GM19438 (cell line): ENCODE measurements around the gene MFSD11.
"Not testable (repeated sequence)": the region's sequence is repeated elsewhere in the genome, so short reads cannot be mapped to it uniquely, and the experiment has no call there.

ENCODE experiments used
- ATAC-seq: cut with Tn5 transposase; IDR thresholded peaks from one replicate; pipeline ENCODE4 v1.9.1; 2021; ENCODE audit warnings: low read depth; ENCODE audit not compliant: unreplicated experiment

MFSD11 gene

DNA sequence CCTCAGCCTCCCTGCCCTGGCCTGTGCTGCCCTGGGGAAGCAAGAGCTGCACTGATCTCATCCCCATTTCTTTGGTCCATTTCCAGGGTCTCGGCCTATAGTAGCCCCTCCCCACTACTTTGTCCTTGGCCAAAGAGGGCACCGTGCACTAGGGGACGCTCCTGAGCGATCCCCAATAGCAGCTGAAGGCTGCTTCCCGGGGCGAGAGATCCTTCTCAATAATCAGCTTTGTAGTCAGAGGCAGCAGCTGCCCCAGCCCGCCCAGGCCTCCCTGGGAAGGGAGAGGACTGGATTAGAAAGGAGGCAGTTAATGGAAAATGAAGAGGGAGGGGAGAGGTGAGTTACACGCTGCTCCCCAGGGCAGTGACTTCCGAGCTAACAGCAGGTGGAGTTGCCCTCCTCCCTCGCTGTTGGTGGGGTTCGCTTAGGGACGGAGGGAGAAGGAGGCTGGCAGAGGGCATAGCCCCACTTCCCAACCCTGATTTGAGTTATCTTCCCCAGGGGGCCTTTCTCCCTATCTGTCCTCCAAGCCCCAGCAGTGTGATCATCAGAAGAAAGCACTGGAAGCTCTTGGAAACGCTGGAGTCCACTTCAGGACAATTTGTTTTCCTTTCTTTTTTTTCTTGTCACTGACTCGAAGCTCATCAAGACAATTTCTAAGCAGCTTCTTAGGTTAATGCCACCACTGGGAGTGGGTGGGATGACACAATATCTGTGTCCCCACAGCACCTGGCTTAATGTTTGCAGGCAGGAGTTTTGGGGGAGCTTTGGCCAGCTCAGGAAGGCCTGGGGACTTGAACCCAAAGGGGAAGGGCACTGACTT is 29.7 kb upstream of the MFSD11 start:
- no peak for ATAC-seq

DNA sequence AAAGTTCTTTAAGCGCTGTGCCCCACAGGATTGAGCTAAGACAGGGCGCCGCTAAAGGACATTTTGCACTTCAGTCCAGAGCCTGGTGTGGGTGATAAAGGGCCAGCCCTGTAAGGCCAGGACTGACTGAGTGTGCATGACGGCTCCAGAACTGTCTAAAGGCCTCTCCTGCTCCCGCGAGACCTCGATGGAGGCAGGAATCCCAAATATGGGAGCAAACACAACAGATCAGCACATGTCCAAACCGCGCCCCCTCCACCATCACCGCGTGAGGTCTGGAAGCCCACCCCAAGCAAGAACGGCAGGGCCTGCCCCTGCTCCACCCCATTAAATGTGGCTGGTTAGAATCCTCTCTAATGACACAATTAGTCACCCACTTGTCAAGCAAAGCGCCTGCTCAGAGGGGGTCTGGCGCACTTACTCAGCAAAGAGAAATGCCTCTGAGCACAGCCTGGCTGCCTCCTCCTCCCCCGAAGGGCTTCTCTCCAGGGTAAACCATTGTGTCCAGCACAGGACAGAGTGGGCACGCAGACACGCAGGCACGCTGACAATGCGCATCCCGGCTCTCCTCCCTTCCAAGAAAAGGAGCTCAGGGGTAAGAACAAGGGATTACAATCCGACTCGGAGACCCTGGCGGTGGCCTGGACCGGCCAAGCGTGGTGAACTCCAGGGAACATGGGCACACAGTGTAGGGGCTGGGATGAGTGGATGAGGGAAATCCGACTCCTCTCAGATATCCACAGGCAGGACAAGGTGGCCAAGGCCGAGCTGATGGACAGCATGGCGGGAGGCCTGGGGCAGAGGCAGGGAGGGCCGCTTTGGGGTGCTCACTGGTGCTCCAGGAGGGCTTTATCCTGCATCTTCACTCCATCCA is 28.6 kb upstream of the MFSD11 start:
- ATAC-seq: no peak

DNA sequence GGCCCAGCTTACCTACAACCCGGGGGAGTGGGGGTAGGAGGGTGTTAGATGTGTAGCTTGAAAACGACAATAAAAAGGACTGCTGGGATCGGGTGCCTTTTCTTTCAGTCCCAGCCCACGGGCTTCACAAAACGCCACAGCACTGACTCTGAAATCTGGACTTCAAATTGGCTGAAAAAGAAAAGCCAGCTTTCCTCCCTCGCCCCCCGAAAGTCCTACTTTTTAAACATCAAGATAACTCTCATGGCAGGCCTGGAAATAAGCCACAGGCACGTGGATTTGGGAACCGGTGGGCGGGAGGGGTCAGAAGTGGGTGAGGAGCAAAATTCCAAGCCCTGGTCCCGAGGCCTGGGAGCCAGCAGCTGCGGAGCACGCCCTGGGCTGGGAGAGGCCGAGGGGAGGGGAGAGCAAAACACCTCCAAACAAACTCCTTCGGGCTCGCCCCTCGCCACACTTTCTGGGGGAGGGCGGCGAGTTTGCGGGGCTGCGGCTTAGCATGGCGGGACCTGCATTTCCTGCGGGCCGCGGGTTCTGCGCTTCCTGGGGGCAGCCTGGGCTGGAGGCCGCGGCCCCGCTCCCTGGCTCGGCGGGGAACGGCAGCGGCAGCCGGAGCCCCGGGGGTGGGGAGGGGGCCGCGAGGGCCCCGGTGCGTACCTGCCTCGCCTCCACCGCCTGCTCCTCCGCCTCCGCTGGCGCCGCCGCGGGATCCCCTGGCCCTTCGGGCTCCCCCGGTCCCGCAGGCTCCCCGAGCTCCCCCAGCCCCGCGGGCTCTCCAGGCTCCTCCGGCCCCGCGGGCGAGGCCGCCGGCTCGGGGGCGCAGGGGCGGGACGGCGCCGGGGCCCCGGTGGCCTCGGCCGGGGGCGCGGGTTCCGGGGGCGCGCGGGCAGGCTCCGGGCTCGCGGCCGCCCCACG is 27.7 kb upstream of the MFSD11 start:
- ATAC-seq: not testable (repeated sequence)

DNA sequence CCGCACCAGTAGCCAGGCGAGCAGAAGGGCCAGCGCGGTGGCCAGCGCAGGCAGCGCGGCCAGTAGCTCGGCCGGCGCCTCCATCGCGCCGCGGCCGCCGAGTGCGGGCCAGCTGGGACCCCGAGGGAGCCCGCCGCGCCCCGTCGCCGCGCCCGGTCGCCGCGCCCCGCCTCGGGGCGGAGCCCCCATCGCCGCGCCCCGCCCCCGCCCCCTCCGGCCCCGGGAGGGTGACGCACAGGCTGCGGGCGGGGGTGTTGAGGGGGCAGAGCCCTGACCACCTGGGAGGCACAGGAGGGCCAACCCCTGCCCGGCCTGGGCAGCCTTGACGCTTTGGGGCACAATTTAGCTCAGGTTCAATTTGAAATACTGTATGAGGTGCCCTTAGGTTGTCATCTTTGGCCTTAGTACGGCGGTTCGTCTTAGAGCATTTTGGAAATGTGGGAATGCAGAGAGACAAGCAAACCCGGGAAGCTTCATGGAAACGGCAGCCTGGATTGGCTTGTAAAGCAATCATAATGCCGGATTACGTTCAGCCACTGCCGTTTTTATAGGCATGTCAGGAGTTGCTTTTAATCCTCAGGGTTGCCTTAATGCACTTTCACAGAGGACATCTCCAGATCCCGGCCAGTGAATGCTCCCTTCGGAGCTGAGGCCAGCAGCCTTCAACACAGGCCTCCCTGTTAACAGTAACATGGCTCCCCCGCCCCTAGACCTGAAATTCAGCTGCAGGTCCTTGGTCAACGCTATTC is 26.9 kb upstream of the MFSD11 start, which contains the start of gene MXRA7:
TSS of gene MXRA7 (minus strand) at position 103 of the 749 bp plus-strand sequence. CDS start at position 84, 19 bp downstream.
- ATAC-seq: no peak

DNA sequence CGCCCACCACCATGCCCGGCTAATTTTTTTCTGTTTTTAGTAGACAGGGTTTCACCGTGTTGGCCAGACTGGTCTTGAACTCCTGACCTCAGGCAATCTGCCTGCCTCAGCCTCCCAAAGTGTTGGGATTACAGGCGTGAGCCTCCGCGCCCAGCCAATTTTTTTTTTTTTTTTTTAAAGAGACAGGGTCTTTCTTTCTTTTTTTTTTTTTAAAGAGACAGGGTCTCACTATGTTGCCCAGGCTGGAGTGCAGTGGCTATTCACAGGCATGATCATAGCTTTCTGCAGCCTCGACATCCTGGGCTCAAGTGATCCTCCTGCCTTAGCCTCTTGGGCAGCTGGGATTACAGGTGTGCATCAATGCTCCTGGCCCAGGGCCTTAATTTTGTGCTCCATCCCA is 25.6 kb upstream of the MFSD11 start:
- ATAC-seq: not testable (repeated sequence)

DNA sequence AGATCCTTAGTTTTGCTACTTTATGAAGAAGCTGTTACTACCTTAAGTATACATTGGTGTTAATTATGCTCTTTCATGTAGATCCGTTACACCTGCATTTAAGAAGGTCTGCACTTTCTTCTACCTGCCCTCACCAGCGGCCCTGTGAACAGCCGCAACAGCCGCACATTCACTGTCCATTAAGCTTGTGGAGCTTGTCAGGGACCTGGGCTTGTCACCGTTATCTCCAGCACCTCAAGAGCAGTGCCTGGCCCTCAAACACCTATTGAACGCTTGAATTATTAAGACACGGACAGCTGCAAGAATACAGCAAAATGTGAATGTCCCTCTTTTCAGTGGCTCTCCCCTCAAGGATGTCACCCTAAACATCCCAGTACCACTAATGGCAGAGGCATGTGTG is 24.2 kb upstream of the MFSD11 start:
- ATAC-seq: no peak

DNA sequence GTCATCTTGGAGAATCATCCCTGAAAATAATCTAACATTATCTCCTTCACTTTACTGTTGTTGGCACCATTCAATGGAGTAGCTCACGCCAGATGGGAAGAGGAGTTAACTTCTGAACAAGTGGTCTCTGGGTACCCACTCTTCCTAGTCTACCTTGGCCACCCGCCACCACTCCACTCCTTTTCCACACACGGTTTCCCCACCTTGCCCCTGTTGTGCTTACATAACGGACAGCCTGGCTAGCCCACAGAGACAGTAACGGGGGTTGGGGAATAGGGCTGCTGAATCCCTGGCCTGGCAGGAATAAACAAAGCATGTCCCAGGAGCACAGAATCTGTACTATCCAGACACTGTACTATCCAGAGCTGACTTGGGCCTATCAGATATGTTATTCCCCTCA is 23.6 kb upstream of the MFSD11 start:
- ATAC-seq: no peak

DNA sequence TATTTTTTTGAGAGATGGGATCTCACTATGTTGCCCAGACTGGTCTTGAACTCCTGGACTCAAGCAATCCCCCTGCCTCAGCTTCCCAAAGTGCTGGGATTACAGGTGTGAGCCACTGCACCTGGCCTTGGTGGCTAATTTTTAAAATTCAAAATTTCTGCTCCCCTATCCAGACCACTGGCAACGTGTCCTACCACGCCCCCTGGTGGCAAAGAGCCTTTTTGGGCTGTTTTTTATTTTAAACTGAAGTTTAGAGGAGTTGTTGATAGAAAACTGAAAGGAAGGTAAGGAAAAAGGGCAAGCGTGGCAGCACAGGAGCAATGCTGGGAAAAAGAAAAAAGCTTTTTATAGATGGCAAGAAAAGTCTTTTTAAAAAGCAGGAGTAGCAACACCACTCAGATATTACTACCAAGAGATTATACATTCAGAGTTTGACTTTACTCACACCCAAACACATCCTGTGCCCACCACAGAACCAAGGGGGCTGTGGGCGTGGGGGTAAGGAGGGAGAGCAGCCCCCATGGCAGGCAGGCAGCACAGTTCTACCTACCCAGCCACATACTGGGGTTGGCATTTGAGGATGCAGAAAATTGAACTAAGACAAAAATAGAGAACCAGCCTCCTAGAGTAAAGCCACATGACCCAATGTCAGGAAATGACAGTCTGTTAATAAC is 23.0 kb upstream of the MFSD11 start:
- no peak for ATAC-seq

DNA sequence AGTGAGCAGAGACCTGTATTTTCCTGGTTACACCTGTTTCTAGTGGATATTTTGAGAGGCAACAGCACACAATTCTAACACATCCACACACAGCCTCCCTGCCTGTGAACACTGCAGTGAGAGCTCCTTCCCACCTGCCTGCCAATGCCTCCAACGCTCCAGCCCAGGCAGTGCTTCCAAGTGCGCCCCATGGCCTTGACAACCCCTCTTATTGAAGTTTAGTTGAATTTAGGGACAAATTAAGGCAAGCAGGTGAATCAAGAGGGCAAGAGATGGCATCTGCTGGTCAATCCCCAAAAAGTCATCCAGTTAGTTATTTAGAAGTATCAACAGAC is 22.5 kb upstream of the MFSD11 start:
- ATAC-seq: no peak

DNA sequence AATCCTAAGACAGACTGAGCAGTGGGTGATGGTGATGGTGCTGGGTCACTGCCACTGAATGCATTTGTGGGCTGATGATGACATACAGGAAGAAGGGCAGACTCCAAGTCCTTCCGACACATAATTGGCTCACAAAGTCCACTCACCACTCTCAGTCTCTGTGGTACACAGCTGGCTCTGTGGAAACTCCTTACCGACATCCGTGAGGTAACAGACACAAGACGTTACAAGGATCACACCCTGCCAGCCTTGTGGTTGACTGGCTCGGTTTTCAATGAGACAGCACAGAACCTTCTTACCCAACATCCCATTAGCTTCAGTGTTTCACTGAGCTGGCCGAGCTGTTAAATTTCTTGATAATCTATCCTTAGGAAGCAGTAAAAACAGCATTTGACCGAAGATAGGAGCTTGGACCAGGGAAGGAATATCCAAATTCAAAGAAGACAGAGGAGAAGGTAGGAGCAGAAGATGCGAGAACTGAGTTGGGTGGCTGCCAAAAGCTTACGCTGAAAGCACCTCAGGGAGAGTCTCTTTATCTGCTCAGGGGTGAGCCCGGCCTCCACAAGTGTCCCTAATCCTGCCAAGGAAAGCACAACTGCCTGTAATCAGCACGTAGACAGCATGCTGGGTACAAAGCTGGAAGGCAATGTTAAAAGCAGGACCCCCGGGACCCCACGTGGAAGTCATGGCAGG is 21.6 kb upstream of the MFSD11 start:
- no peak for ATAC-seq

DNA sequence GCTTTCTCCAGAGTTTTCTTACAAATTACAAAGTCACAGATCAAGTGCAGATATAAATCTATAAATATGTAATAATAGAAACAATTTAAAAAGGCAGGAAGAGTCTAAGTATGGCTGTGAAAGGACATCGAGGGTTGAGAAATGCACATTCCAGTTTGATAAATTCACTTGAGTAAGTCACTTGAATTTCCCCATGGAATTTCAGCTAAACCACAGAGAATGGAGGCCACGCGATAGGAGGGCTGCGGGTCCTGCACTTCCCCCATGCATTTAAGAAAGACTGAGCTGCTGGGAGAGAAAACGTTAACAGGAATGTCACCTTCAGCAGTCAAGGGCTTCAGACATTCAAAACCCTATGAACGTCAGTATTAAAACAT is 21.1 kb upstream of the MFSD11 start:
- no peak for ATAC-seq

DNA sequence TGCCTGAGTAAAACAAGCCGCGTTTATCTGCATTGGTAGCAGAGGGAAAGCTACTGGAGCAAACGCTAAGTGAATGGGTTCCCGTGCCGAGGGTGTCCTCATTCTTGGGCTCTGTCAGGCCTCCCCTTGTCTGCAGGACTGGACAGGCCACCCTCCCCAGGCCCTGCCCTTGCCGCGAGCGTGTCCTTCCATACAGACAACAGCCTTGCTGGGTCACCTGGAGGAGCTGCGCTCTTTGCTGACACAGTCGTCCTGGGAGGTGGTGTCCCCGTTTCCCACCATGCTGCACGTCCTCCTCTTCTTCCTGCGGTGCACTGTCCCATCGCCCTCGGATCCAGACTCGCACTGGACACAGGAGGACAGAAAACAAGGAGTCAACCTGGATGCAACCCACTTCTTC is 19.4 kb upstream of the MFSD11 start:
- no peak for ATAC-seq

DNA sequence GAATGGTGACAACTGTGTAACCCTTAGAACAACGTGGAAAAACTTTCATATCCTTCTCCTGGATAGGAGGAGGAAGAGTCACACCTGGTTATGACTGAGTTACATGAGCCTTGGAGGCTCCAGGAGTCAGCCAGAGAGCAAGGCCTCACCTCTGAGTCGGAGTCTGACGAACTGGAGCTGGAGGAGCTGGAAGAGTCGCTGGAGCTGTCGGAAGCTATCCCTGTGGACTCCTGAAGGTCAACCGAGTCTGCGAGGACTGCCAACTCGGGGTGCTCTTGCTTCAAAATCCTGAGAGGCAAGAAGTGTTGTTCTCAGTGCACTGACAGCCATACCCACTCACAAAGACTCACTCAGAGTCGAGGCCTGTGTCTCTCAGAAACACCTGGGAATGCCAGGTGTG is 17.7 kb upstream of the MFSD11 start:
- ATAC-seq: no peak

DNA sequence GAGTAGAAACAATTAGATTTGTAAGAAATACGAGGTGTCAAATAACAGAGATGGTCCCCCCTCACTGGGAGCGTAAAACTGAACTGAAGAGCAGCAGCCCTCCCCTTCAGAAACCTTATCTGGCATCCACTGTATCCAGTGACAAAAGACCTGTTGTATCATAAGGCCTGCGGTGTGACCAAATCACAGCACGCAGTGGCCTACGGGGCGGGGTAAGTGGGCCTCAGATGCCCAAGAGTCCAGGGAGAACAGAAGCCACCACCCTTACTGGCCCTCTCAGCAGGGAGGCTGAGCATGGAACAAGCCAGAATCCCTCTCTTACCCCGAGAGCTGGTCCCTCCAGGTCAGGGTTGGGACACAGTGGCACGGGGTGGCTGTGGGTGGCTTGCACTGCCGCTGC is 17.0 kb upstream of the MFSD11 start:
- ATAC-seq: no peak

DNA sequence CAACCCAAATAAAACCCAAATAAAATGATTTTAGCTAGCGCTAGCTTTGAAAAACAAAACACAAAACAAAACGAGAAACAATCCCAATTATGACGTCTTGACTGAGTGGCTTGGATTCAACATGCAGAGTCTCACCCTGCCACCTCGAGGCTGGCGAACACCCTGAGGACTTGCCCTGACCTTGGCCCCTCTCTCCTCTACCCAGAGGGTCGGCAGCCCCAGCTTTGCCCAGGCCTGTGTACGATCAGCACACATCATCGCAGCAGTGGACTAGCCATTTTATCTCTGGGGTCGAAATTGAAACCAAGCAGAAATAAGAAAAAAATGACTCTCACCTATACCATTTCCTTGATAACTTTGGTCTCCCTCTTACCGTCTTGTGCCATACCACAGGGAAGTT is 16.5 kb upstream of the MFSD11 start:
- ATAC-seq: no peak

DNA sequence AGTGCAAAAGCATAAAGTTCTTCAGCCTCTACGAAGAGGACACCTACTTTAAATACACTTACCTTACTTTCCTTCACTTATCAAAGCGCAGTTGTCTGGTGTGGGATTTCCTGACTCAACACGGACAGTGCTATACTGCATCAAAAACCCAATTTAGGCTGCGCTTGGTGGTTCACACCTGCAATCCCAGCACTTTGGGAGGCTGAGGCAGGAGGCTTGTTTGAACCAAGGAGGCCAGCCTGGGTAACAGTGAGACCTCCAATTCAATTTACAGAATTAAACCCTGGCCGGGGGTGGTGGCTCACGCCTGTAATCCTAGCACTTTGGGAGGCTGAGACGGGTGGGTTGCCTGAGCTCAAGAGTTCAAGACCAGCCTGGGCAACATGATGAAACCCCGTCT is 15.6 kb upstream of the MFSD11 start:
- no peak for ATAC-seq

DNA sequence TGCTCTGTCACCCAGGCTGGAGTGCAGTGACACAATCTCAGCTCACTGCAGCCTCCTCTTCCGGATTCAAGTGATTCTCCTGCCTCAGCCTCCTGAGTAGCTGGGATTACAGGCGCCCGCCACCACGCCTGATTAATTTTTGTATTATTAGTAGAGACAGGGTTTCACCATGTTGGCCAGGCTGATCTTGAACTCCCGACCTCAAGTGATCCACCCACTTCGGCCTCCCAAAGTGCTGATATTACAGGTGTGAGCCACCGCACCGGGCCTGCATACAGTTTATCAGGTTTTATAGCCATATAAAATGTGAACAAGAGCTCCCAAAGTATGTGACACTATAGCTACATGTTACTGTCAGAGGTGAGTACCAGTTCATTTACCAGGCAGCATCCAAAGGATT is 14.9 kb upstream of the MFSD11 start:
- not testable (repeated sequence) for ATAC-seq

DNA sequence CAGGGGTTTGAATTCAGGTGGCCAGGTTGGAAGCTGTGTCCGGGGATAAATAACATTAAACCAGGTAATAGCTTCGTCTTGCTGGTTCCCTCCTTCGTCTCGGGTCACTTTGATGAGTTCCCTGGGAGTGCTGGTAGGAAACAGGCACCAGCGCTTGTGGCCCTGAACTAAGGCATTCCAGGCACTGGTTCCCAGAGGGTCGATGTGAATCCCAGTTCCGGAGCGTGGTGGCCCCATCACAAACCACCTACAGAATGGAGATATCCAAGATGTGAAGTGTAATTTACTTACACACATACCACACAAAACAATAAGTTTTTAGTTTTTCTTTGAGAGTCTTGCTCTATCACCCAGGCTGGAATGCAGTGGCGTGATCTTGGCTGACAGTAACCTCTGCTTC is 14.1 kb upstream of the MFSD11 start:
- no peak for ATAC-seq
